ENCODE measurements around the gene SLC15A2.

- TF ChIP-seq, protein P1, sequence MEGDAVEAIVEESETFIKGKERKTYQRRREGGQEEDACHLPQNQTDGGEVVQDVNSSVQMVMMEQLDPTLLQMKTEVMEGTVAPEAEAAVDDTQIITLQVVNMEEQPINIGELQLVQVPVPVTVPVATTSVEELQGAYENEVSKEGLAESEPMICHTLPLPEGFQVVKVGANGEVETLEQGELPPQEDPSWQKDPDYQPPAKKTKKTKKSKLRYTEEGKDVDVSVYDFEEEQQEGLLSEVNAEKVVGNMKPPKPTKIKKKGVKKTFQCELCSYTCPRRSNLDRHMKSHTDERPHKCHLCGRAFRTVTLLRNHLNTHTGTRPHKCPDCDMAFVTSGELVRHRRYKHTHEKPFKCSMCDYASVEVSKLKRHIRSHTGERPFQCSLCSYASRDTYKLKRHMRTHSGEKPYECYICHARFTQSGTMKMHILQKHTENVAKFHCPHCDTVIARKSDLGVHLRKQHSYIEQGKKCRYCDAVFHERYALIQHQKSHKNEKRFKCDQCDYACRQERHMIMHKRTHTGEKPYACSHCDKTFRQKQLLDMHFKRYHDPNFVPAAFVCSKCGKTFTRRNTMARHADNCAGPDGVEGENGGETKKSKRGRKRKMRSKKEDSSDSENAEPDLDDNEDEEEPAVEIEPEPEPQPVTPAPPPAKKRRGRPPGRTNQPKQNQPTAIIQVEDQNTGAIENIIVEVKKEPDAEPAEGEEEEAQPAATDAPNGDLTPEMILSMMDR (IDR thresholded peaks at IDR 0.05) = no peak
- no peak for TF ChIP-seq POLR2A (IDR thresholded peaks at IDR 0.05)
These were observed 20.1 kb downstream of the SLC15A2 start for GRCh38 chr3:121914081-121914998.

Data from uterus (tissue), 2 donors.